Measurements from ENCODE around the gene MTMR4.
"Not testable (repeated sequence)": the region's sequence is repeated elsewhere in the genome, so short reads cannot be mapped to it uniquely, and the experiment has no call there.

Gene MTMR4

DNA sequence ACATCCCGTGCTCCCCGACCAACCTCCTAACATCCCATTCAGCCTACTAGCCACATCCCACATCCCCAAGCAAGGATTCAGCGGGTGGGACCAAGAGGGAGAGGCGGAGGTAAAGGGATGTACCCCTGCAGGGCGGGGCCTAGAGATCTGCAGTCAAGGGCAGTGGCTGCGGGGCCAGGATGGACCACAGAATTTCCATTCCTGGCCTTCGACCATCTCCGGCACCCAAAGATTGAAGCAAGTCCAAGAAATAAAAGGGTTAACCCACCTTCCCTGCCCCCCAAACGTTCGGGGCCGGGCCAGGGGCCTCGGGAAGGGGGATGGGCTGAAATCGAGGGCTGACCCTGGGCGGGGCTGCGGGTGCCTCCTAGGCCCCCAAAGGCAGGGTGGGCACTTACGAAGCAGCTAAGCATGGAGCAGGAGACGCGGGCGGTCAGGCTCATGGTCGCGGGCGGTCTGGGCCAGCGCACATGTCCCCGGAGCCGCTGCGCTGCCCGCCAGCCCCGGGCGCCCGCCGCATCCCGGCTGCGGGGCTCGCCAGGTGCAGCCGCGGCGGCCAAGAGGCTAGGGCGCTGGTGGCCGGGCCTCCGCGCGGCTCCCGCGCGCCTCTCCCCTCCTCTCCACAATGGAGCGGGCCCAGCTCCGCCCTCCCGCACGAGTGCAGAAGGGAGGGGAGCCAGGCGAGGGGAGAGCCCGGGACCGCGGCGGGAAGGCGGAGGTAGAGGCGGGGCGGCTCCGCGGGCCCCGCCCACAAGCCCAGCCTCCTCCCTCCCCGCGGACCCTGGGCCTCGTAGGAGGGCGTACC is at the start of gene MTMR4:
Gene MTMR4 (minus strand): TSS at position 674 of the 805 bp plus-strand sequence. CDS start 231 bp downstream, at position 443.
- DNase-seq (ENCODE audit: low read depth in 3 of 3, low spot score in 1 of 3), result peak; percentile 20 to 67 (median 50)

DNA sequence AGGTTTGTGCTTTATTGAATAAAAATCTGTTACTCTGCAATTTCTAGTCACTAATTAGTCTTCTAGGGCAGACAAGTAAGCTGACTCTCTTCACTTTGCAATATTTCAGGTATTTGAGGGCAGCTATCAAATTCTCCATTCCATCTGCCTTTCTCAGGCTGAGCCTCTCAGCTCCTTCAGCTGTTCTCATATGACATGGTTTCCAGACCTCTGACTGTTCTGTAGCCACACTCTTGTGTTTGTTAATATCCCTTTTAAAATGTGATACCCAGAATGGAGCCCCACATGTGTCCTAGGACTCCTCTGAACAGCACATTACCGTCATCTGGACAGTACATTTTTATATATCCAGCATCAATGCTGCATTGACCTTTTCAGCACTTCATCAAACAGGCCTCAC is 46.1 kb upstream of the MTMR4 start:
- no peak for DNase-seq (ENCODE audit: low read depth in 3 of 3, low spot score in 1 of 3)

DNA sequence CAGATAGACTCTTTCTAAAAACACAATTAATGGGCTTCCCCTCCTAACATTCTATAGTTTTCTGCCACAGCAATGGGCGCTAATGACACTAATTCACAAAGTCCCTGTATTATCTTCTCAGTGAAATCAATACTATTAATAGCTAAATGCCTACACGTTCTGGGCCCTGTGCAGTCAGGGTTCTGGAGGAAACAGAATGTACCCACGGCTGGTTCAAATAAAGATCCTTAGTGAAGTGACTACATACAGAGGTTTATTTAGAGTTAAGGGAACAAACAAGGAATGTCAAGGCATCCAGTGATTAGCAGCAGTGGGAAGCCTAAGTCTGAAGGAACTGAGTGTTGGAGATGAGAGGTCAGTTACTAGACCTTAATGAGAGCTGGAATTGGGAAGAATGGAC is 43.5 kb upstream of the MTMR4 start:
- no peak for DNase-seq (ENCODE audit: low read depth in 3 of 3, low spot score in 1 of 3)

DNA sequence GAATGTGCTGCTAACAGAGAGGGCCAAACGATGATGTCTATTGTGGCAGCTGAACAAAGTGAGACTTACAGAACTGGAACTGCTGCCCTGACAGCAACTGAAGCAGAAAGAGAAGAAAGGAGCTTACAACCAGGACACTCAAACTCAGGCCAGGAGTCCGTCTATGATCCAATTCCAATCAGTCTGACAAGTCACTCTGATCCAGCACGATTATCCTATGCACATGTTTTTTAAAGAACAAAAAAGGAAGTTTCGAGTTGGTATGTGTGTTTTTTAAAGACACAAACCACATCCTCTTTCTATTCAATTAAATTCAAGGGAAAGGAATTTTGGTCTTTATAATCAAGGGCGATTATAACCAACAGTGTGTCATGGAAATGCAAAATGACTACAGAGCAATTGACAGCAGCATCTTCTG is 42.4 kb upstream of the MTMR4 start:
- no peak for DNase-seq (ENCODE audit: low read depth in 3 of 3, low spot score in 1 of 3)

DNA sequence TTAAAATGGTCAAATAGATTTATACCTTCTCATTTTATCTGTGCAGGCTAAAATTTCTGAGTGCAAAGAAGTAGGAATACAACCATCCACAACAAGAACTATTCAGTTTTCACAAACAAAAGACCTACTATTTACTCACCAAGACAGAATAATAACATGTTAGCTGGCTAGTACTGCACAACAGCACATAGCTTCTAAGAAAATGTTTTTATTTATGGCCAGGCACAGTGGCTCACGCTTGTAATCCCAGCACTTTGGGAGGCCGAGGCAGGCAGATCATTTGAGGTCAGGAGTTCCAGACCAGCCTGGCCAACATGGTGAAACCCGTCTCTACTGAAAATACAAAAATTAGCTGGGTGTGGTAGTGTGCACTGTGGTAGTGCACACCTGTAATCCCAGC is 40.7 kb upstream of the MTMR4 start:
- DNase-seq (ENCODE audit: low read depth in 3 of 3, low spot score in 1 of 3), result not testable (repeated sequence)

DNA sequence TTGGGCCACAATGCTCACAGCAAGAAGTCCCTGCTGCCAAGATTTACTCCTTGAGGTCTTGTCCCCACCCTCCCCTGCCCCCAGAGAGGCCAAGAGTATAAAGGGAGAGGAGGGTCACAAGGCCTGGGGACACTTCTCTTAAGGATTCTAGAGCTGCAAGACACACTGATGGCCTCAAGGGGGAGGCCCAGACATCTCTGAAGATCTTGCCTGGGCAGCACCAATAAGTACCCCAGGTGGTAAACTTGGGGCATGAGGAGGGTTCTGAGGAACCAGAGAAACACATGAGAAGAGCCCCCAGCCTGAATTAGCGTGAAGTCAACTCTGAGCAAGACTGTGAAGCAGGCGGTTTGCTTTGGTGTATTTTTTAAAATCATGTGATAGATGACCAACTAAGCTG is 26.8 kb upstream of the MTMR4 start:
- no peak for DNase-seq (ENCODE audit: low read depth in 3 of 3, low spot score in 1 of 3)

DNA sequence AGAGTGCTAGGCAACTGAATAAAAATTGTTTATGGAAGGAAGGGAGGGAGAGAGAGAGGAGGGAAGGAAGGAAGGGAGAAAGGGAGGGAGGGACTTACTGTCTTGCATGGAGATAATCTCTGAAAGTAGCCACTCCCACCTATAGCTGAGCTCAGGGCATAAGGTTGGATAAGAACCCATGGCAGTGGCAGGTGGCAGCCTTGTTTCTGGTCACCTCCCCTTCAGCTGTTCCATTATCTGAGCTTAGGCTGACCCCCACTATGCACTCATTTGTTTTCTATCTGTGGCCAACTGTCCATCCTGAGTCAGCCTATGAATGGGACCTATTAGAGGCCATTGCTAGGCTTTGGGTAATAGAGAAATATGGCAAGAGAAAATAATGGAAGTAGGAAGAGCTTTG is 25.3 kb upstream of the MTMR4 start:
- DNase-seq (ENCODE audit: low read depth in 3 of 3, low spot score in 1 of 3), result no peak

DNA sequence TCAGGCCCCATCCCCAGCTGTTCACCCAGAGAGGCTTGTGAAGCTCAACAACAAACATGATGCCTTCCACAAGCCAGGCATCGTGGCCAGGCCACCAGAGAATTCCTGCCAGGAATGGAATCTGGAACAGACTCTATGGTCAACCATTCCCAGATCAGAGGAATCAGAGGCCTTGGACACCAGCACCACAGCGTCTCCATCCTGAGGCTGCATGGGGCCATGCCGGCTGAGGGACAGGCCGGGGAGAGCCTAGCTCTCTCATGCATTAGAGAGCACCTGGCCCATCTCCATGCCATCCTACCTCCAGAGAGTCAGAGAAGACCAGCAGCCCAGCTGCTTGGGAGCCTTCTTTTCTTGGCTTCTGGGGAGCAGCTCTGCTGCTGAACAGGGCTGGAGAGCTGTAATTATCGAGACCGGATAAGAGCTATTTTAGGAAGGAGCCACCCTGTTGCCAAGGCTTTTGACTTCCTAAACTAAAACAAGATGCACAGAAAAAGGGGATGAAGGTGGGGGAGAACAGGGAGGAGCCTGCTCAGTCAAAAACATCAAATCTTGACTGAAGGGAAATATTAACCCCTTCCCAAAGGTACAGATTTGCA is 24.5 kb upstream of the MTMR4 start:
- DNase-seq (ENCODE audit: low read depth in 3 of 3, low spot score in 1 of 3), result no peak

DNA sequence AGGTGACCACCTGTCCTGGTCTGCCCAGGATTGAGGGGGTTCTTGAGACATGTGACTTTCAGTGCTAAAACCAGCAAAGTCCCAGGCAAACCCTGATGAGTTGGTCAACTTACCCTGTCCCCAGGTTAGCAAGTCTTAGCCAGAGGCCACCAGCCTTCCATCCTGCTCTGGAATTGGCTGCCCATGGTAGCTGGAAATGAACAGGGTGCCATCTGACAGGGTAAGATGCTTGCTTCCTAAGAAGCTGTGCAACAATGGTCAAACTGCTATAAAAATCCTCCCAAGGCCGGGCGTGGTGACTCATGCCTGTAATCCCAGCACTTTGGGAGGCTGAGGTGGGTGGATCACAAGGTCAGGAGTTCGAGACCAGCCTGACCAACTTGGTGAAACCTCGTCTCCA is 22.8 kb upstream of the MTMR4 start:
- DNase-seq (ENCODE audit: low read depth in 3 of 3, low spot score in 1 of 3), result no peak

DNA sequence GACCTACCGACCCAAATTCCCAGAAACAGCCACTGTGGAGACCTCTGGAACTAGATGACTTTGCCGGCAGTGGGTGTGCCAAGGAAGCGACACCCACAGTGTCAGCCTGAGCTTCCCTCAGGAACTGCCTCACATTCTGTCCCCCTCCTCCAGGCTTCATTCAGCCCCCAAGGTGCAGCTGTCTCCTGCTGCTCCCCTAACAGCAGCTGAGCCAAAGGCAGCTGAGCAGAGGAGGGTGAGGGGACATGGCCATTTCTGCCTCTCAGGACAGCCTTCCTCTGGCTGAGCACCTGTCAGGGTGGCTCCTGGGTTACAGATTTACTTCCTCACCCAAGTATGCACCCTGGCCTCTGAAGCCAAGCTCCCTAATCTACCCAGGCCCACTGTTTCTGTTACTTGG is 22.1 kb upstream of the MTMR4 start:
- DNase-seq (ENCODE audit: low read depth in 3 of 3, low spot score in 1 of 3), result no peak

DNA sequence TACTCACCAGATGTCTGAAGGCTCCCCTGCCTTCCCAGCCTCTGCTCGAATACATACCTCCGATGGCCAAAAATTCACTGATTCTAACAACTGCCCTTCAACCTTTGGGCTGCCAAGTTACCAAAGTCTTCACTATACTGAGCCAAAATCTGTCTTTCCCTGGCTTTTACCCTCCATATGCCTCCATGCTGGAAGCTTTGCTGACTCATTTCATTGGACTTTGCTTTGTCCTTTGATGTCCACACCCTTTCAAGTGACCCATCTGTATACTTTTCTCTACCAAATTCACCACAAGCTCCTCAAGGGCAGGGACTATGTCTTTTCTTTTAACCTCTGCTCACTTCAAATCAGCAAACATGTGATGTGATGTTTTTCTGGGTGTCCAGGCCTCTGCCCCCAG is 21.0 kb upstream of the MTMR4 start:
- DNase-seq (ENCODE audit: low read depth in 3 of 3, low spot score in 1 of 3), result no peak

DNA sequence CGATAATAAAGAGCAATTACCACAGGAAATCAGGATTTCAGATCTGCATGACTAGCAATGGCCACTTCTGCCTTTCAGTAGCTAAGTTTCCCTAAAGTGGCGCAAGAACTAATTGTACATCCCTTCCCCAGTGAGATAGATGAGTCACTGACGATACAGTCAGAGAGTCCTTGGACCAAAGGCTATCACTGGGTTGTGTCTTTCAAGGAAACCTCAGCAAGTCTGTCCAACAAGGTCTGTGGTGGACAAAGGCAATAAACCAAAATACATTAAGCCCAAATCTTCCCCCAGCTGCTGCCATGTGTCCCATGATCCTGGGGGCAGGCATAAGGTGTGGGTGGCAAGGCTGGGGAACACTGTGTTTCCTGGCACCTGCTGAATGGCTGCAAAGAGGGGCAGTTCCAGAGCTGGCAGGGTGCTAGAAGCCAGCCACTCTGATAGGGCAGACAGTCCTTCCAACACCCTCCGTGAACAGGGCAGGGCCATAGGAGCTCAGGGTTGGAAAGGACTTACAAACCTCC is 20.5 kb upstream of the MTMR4 start:
- no peak for DNase-seq (ENCODE audit: low read depth in 3 of 3, low spot score in 1 of 3)

DNA sequence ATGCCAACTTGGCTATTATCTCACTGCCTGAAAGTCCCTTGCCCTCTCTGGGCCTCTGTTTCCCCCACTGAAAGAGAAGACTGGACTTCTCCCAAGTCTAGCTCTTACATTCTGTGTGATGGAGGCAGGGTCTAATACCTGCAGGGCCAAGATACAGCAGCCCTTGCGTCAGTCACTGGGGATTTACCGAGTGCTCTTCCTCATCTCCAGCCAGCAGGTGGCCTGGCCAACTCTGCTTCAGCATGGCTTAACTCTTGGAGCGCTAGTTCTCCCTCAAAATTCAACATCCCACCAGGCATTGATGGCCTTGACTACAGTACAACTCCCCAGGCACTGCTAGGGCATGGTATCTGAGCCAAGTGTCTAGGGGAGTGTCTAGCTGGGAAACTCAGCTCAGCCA is 19.9 kb upstream of the MTMR4 start:
- no peak for DNase-seq (ENCODE audit: low read depth in 3 of 3, low spot score in 1 of 3)

DNA sequence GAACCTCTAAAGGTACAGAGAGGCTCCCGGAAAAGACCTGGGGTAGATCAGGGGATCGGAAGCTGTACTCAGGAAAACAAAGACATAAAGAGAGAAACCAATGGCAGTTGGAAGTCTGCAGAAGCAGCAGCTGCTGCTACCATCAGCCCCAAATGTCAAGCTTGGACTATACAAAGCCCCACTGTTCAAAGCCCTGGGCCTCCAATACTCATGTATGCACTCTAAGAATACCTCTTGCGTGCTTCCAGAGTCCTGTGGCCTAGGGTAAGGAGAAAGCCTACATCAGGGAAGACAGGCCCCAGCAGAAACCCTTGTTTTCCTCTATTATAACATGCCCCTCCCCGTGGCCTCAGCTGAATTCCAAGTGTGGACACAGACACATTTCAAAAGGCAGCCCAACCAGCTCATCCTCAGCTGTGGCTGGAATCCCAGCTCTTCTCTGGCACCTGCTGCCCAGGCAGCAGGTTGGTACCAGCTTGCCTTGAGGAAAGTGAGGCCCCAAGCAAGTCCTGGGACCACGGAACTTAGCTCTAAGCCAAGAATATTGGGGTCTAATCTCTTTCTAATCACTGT is 19.3 kb upstream of the MTMR4 start:
- DNase-seq (ENCODE audit: low read depth in 3 of 3, low spot score in 1 of 3), result no peak

DNA sequence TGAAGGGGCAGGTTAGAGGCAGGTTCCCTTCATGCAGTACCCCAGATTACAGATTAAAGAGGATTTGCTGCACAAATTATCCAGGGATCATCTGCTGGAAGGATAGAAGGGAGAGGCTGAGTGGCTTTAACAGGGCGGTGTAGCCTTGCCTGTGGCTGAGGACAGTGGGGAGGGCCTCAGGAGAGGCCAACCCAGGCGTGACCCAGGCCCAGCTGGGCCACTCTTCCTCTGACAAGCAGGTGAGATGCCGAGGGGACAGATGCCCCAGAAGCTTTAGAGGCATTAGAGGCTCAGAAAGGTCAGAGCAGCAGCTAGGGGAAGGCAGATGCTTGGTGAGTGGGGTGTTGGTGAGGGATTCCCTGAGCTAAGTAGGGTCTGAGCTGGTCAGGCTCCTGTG is 18.1 kb upstream of the MTMR4 start:
- no peak for DNase-seq (ENCODE audit: low read depth in 3 of 3, low spot score in 1 of 3)

DNA sequence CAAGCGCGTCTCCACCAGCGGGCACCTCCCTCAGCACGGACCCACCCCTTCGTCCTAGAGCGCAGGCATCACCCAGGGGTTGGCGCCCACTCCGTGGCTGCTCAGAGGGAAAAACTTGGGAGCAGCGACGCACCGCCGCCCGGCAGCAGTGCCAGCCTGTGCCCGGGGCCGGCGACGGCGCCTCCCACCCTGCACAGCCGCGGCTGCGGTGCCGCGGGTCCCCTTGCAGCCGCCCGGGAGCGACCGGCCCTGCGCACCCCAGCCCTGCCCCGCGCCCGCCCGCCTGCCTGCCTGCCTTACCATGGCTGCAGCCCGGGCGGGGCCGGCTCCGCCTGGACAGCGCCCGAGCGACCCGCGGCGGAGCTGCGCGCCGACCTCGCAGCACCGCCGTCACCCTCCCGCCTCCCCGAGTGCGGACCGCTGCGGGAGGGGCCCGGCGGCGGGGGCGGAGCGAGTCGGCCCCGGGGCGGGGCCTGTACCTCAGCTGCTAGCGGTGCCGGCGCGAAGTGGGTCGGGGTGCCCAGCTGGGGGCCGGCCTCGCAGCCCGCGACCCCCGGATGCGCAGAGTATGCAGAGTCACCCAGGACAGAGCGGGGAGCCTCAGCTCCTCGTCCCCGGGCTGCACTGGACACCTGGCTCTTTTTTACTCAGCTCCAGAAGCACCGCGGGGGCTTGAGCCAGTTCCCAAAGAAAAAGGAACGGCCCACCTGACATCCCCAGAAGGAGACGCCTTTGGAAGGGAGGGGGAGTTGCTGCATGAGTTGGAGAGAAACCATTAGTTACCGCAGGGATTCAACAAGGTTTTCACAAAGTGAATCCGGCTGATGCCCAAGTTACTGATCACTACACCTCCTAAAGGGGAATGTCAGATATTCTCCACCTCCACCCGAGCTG is 17.5 kb upstream of the MTMR4 start:
- peak in 2 of 3 donors; percentile 34 to 54 for DNase-seq (ENCODE audit: low read depth in 3 of 3, low spot score in 1 of 3)

DNA sequence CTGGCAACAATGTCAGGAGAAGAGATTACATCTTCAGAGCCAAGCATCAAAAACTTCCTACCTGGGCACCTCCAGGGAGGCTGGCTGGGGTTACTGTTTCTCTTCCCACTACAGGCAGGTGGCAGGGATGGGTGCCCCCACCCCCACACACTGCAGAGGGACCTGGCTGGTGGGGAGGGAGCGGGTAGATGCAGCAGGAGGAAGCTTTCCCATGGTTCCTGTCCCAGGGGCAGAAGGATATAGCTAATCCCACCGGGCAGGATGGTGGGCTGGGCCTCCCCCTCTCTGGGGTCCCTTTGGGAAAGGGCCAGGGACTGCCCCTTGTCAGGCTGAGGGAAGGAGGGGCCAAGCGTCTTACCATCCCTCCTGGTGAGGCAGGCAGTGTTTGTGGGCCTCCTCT is 16.7 kb upstream of the MTMR4 start:
- no peak for DNase-seq (ENCODE audit: low read depth in 3 of 3, low spot score in 1 of 3)

DNA sequence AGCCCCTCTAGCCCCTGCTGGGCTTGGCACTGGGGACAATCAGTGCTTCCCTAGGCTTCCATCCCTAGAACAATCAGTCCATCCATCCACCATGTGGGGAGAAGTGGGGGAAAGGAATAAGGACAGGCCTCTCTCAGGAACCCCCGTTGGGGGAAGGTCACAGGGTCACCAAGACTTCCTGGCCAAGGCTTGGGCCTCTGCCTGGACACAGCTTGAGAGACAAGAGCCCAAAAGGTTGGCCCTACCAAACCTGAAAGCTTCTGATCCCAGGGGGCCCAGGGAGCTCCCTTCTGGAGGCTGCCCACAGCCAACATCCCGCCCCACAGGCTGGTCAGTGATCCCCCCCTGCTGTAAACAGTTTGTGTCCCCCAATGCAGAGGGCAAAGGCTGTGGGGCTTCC is 16.2 kb upstream of the MTMR4 start:
- no peak for DNase-seq (ENCODE audit: low read depth in 3 of 3, low spot score in 1 of 3)

DNA sequence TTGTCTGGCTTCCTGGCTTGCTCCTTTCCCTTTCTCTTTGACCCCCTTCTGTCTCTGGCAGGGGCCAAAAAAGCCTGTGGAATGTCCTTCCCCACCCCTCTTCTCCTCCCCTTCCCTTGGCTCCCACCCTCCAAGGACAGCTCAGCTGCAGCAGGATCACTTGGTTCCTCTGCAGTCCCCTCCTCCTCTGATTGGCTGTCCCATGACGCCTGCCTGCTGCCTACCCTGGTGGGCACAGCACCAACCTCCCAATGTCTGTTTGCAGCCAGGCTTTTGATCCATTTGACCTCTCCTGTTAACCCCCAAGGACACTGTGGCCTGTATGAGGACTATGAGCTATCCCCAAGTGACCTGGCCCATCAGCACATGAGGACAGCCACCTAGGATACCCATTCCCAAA is 14.8 kb upstream of the MTMR4 start:
- DNase-seq (ENCODE audit: low read depth in 3 of 3, low spot score in 1 of 3), result no peak

DNA sequence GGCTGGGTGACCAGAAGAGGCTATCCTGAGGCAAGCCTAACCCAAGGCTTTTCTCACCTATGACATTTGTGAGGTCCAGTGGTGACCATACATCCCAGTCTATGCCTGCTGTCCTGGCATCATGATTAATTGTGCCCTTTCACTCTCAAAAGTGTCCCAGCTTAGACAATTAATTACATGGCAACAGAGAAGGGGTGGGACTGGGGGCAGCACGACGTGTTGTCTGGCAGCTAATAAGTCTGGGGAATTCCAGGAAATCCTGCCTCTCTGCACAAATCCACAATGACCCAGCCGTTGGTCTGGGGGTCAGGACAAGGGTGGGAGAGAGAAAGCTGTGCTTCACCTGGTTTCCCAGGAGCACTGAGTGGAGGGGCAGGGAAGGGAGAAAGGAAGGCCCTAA is 14.0 kb upstream of the MTMR4 start:
- no peak for DNase-seq (ENCODE audit: low read depth in 3 of 3, low spot score in 1 of 3)

DNA sequence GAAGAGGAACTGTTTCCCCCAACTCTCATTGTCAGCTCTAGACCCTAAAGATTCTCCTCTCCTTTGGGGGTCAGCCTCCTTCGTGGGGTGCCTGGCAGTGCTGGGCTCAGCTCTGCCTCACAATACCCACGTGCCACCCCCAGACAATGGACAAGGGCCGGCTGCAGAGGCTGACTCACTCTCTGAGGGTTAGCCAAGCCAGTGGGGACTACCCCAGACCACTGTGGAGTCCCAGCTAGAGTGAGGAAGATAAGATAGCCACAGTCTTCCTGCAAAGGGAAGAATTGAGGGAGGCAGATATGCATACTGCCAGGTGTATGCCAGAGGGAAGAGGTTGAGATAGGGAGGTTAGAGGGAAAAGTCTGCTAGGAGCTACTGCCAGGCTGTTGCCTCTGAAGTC is 13.5 kb upstream of the MTMR4 start:
- no peak for DNase-seq (ENCODE audit: low read depth in 3 of 3, low spot score in 1 of 3)

Measured in stimulated activated CD4-positive, alpha-beta T cell treated with anti-CD3 and anti-CD28 coated beads, TNF-alpha, amount 100 ng/mL, for 1 hour (primary cell).